GM23338 (cell line): ENCODE data around the gene SORL1-AS1.

Experiments
- ATAC-seq: fragments of 200-7000 bp; cut with Tn5 transposase; 3 replicates; pipeline ENCODE4 v1.9.1; 2020
- DNase-seq: peaks from one replicate; pipeline ENCODE4 v3.0.0-alpha.2; 2015; ENCODE audit warnings: low spot score
- H2AFZ ChIP-seq: fragments of 200-600 bp; sonication (generic); 2 replicates; pipeline ENCODE4 v1.8.0; 2016; ENCODE audit warnings: antibody characterized with exemption, mild to moderate bottlenecking, moderate library complexity
- H3F3A ChIP-seq: fragments of 200-600 bp; sonication (generic); replicated peaks from 2 replicates; pipeline ENCODE4 v1.8.0; 2017; ENCODE audit warnings: antibody characterized with exemption, mixed run types, low read depth
- H3K27ac ChIP-seq: fragments of 200-600 bp; sonication (generic); 2 replicates; pipeline ENCODE4 v1.6.1; 2016; ENCODE audit warnings: low read depth
- H3K27me3 ChIP-seq: fragments of 200-600 bp; sonication (generic); 2 replicates; pipeline ENCODE4 v1.8.0; 2016; ENCODE audit warnings: mild to moderate bottlenecking, mixed run types, moderate library complexity; ENCODE audit not compliant: insufficient read depth
- H3K36me3 ChIP-seq: fragments of 200-600 bp; sonication (generic); 2 replicates; pipeline ENCODE4 v1.8.0; 2016; ENCODE audit warnings: mild to moderate bottlenecking; ENCODE audit not compliant: insufficient read depth
- H3K4me1 ChIP-seq: fragments of 200-600 bp; sonication (generic); 2 replicates; pipeline ENCODE4 v1.8.0; 2016; ENCODE audit warnings: mild to moderate bottlenecking, moderate library complexity; ENCODE audit not compliant: insufficient read depth
- H3K4me2 ChIP-seq: fragments of 200-600 bp; sonication (generic); 2 replicates; pipeline ENCODE4 v1.7.1; 2017; ENCODE audit warnings: mixed run types
- H3K4me3 ChIP-seq: fragments of 200-600 bp; sonication (generic); 2 replicates; pipeline ENCODE4 v1.6.1; 2016; ENCODE audit warnings: mixed run types
- H3K79me2 ChIP-seq: fragments of 200-600 bp; sonication (generic); replicated peaks from 2 replicates; pipeline ENCODE4 v1.8.0; 2017; ENCODE audit warnings: mild to moderate bottlenecking; ENCODE audit not compliant: insufficient read depth
- H3K9me2 ChIP-seq: fragments of 200-600 bp; sonication (generic); 2 replicates; pipeline ENCODE4 v1.8.0; 2017; ENCODE audit not compliant: insufficient read depth
- H4K20me1 ChIP-seq: fragments of 200-600 bp; sonication (generic); replicated peaks from 2 replicates; pipeline ENCODE4 v1.8.0; 2017; ENCODE audit warnings: mild to moderate bottlenecking; ENCODE audit not compliant: insufficient read depth
- H3K27ac Mint-ChIP-seq: 2 replicates; pipeline ENCODE4 v1.8.0; 2020; ENCODE audit warnings: inconsistent platforms, mild to moderate bottlenecking, moderate library complexity, mixed read lengths
- H3K27me3 Mint-ChIP-seq: 3 replicates; pipeline ENCODE4 v1.8.0; 2022; ENCODE audit warnings: low read depth, mild to moderate bottlenecking, moderate library complexity, mixed read lengths, inconsistent platforms; ENCODE audit not compliant: insufficient read depth, poor library complexity
- H3K36me3 Mint-ChIP-seq: 3 replicates; pipeline ENCODE4 v1.8.0; 2021; ENCODE audit warnings: low read depth, mild to moderate bottlenecking, inconsistent platforms, moderate library complexity, mixed read lengths
- H3K4me1 Mint-ChIP-seq: 3 replicates; pipeline ENCODE4 v1.8.0; 2020; ENCODE audit warnings: mild to moderate bottlenecking, inconsistent platforms, mixed read lengths
- H3K4me3 Mint-ChIP-seq: 3 replicates; pipeline ENCODE4 v1.8.0; 2021; ENCODE audit warnings: moderate library complexity, mild to moderate bottlenecking, inconsistent platforms, mixed read lengths
- H3K9me3 Mint-ChIP-seq: 3 replicates; pipeline ENCODE4 v1.8.0; 2020; ENCODE audit warnings: moderate library complexity, mild to moderate bottlenecking, inconsistent platforms, mixed read lengths
- CREB1 ChIP-seq: fragments of 250-450 bp; sonication (Bioruptor Pico); IDR thresholded peaks from 2 replicates; pipeline ENCODE4 v1.5.0; 2020; ENCODE audit warnings: low read depth, mild to moderate bottlenecking, moderate library complexity
- ETS1 ChIP-seq: IDR thresholded peaks from 2 replicates; pipeline ENCODE4 v1.6.1; 2016; ENCODE audit warnings: antibody characterized with exemption
- EZH2 ChIP-seq: fragments of 200-600 bp; sonication (generic); IDR thresholded peaks from one replicate; pipeline ENCODE4 v1.8.0; 2017; ENCODE audit warnings: antibody characterized with exemption, mild to moderate bottlenecking, low read depth; ENCODE audit not compliant: unreplicated experiment
- EZH2phosphoT487 ChIP-seq: fragments of 200-600 bp; sonication (generic); IDR thresholded peaks from one replicate; pipeline ENCODE4 v1.8.1; 2018; ENCODE audit warnings: antibody characterized with exemption; ENCODE audit not compliant: unreplicated experiment
- NANOG ChIP-seq: IDR thresholded peaks from 2 replicates; pipeline ENCODE4 v1.6.1; 2016; ENCODE audit warnings: antibody characterized with exemption, borderline replicate concordance
- POLR2AphosphoS5 ChIP-seq: IDR thresholded peaks from 2 replicates; pipeline ENCODE4 v1.6.1; 2016; ENCODE audit warnings: antibody characterized with exemption, low read depth
- REST ChIP-seq: IDR thresholded peaks from one replicate; pipeline ENCODE4 v1.6.1; 2018; ENCODE audit warnings: antibody characterized with exemption; ENCODE audit not compliant: unreplicated experiment
- STAT1 ChIP-seq: IDR thresholded peaks from one replicate; pipeline ENCODE4 v1.6.1; 2016; ENCODE audit warnings: antibody characterized with exemption; ENCODE audit not compliant: unreplicated experiment
- ZNF114 ChIP-seq: fragments of 250-450 bp; sonication (Bioruptor Pico); IDR thresholded peaks from 2 replicates; pipeline ENCODE4 v1.5.0; 2020; ENCODE audit warnings: mild to moderate bottlenecking, moderate library complexity
- ZNF462 ChIP-seq: fragments of 250-450 bp; sonication (Bioruptor Pico); IDR thresholded peaks from 2 replicates; pipeline ENCODE4 v1.5.0; 2020; ENCODE audit warnings: mild to moderate bottlenecking, moderate library complexity

Gene SORL1-AS1

GRCh38 chr11:121422675-121423074, 30.1 kb downstream of the SORL1-AS1 start:
- peaks cover 17% of the 10 kb centered on the region for H3K4me1 ChIP-seq
- peaks cover 30% of the 10 kb centered on the region for H3K4me1 Mint-ChIP-seq
- no peak overlapping the region for H2AFZ ChIP-seq
- H3K36me3 ChIP-seq: no peaks in the 10 kb centered on the region
- no peaks in the 10 kb centered on the region for H3K79me2 ChIP-seq
- no peak overlapping the region for H3K27ac ChIP-seq
- TF ChIP-seq REST: no peak
- TF ChIP-seq NANOG: no peak
- TF ChIP-seq ZNF114 (CRISPR knock-in tag): no peak
- TF ChIP-seq EZH2phosphoT487: no peak
- no peak for TF ChIP-seq CREB1
- TF ChIP-seq POLR2AphosphoS5: no peak
- TF ChIP-seq EZH2: no peak
- TF ChIP-seq STAT1: no peak
- no peak for TF ChIP-seq ETS1
- TF ChIP-seq ZNF462 (CRISPR knock-in tag): no peak
- H3K4me3 ChIP-seq: no peak overlapping the region
- H3K4me2 ChIP-seq: no peak overlapping the region
- H3K4me3 Mint-ChIP-seq: no peak overlapping the region
- no peaks in the 10 kb centered on the region for H4K20me1 ChIP-seq
- peaks cover 8% of the 10 kb centered on the region for H3K9me3 Mint-ChIP-seq
- H3K27me3 ChIP-seq: peaks cover 14% of the 10 kb centered on the region
- H3K27me3 Mint-ChIP-seq: peaks cover 13% of the 10 kb centered on the region
- no peak overlapping the region for H3K27ac Mint-ChIP-seq
- H3F3A ChIP-seq: no peaks in the 10 kb centered on the region
- H3K36me3 Mint-ChIP-seq: peaks cover 2% of the 10 kb centered on the region; the same call in 1 of the 3 replicates
- DNase-seq (no peak), ATAC-seq (no peak)
- peaks cover 13% of the 10 kb centered on the region for H3K9me2 ChIP-seq
